Measurements from ENCODE around the gene TEKT3. TPM values are rescaled to one million over a fixed set of nuclear protein-coding genes. Genes with fewer than 3 reads are reported as not detected.

Gene TEKT3
- total and polyA plus RNA-seq, 2 experiments from 2014 or later: 0.12 TPM; not detected in 1

- Histone ChIP-seq H3K27me3 (peaks cover 68% of the 10 kb centered on the region), H3K27ac (no peak overlapping the region), H3K9me3 (ENCODE audit: low read depth) (no peaks in the 10 kb centered on the region), H3K4me1 (ENCODE audit: low read depth) (peaks cover 3% of the 10 kb centered on the region), H3K4me3 (peak overlapping the region; percentile 67), H3K36me3 (no peaks in the 10 kb centered on the region)
- peak; percentile 51 to 92 for DNase-seq (ENCODE audit: low read depth in 1 of 2, low spot score in 1 of 2)
- TF ChIP-seq, protein P1, sequence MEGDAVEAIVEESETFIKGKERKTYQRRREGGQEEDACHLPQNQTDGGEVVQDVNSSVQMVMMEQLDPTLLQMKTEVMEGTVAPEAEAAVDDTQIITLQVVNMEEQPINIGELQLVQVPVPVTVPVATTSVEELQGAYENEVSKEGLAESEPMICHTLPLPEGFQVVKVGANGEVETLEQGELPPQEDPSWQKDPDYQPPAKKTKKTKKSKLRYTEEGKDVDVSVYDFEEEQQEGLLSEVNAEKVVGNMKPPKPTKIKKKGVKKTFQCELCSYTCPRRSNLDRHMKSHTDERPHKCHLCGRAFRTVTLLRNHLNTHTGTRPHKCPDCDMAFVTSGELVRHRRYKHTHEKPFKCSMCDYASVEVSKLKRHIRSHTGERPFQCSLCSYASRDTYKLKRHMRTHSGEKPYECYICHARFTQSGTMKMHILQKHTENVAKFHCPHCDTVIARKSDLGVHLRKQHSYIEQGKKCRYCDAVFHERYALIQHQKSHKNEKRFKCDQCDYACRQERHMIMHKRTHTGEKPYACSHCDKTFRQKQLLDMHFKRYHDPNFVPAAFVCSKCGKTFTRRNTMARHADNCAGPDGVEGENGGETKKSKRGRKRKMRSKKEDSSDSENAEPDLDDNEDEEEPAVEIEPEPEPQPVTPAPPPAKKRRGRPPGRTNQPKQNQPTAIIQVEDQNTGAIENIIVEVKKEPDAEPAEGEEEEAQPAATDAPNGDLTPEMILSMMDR (IDR thresholded peaks at IDR 0.05; ENCODE audit: low read depth, low read length): no peak
Observed at GRCh38 chr17:15263206-15263579, 78.2 kb downstream of the TEKT3 start.

DNA sequence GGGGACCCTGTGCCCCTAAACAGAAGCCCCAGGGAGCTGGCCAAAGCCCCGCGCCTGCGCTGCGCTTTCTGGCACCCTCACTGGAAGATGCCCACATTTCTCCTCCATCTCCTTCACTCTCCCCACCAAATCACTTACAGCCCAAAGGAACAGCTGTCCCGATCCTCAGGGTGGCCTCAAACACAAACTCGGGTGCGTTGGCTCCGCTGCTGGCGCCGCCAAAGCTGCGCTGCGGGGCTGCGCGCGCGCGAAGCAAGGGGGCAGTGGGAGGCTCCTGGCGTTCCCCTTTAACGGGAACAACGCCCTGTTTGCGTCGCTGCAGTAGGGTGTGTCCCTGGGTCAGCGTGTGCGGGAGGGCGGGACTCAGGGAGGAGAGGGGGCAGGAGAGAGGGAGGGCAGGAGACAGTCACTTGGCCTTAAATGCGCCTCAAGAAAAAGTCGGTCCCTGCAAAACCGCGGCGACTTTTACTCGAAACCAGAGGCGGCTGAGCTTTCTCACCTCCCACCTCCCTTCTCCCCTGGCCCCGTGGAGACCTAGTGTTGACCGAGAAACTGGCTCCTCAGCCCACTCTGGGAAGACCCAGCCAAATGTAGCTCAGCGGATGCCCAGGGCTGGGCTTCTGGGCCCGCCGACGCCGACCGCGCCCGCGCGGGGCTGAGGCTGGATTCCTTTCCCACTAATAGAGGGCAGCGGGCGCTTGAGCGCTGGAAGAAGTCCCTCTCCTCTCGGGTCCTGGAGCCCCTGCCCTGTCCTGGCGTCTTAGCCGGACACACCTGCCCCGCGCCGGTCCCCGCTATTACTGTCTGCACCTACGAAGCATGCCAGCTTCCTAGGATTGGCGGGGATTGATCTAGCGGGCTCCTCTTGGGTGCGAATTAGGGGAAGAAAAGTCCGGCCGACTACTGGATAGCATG is 78.8 kb downstream of the TEKT3 start:
- Histone ChIP-seq H3K27me3 (peaks cover 62% of the 10 kb centered on the region), H3K4me1 (ENCODE audit: low read depth) (peaks cover 3% of the 10 kb centered on the region), H3K27ac (no peak overlapping the region), H3K4me3 (peak overlapping the region; percentile 67), H3K9me3 (ENCODE audit: low read depth) (no peaks in the 10 kb centered on the region), H3K36me3 (no peaks in the 10 kb centered on the region)
- TF ChIP-seq, protein P1 (IDR thresholded peaks at IDR 0.05; ENCODE audit: low read depth, low read length): peak; percentile 29
- DNase-seq (ENCODE audit: low read depth in 1 of 2, low spot score in 1 of 2): peak; percentile 57 to 89

DNA sequence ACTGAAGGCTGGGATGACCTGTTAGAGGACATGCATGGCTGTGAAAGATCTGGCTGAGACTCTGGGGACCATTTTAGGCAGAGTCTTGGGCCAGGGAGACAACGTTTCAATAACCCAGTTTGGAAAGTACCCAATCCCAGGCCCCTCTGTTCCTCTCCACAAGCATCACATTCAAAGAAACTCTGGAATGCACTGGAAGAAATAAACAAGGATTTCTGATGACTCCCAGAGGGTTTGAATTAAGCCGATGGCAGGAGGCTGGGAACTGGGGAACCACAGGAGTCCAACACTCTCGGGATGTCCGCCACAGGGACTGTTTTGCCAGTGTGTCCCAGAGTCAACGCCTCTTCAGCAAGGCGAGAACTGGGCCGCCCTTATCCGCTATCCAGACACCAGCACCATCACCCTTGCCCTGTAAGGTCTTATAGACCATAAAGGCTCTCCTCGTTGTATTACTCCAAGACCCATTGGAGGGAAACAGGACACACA is 79.6 kb downstream of the TEKT3 start:
- Histone ChIP-seq H3K9me3 (ENCODE audit: low read depth) (no peaks in the 10 kb centered on the region), H3K27me3 (peaks cover 56% of the 10 kb centered on the region), H3K4me1 (ENCODE audit: low read depth) (peaks cover 7% of the 10 kb centered on the region), H3K27ac (no peak overlapping the region), H3K36me3 (no peaks in the 10 kb centered on the region), H3K4me3 (peak overlapping the region; percentile 67)
- peak in 1 of 2 donors; percentile 27 for DNase-seq (ENCODE audit: low read depth in 1 of 2, low spot score in 1 of 2)
- TF ChIP-seq, protein P1 (IDR thresholded peaks at IDR 0.05; ENCODE audit: low read depth, low read length): no peak

DNA sequence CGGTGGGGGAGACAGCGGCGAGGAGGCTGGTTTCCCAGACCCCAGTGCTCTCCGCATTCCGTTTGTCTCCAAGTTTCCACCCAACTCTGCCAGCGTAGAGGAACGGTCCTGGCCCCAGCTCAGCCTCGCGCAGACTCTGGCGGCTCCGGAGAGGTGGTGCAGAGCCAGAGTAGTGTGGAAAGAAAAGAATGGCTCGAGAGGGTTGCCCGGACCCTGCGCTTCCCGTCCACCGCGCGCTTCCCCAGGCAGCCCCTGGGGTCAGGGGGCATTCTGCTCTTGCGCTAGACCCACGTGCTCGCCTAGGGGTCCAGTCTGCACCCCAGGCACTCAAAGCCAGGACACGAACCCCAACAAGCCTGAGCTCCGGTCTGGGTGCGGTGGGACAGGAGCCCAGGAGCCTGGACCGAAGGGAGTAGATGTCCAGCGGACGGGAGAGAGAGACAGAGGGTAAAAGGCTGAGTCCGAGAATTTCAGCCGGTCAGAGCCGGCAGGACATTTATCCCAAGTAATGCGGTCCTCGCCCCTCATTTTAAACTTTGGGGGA is 80.1 kb downstream of the TEKT3 start:
- Histone ChIP-seq H3K27me3 (peaks cover 51% of the 10 kb centered on the region), H3K36me3 (no peaks in the 10 kb centered on the region), H3K4me3 (peak overlapping the region; percentile 67), H3K27ac (no peak overlapping the region), H3K9me3 (ENCODE audit: low read depth) (no peaks in the 10 kb centered on the region), H3K4me1 (ENCODE audit: low read depth) (peaks cover 12% of the 10 kb centered on the region)
- TF ChIP-seq, protein P1 (IDR thresholded peaks at IDR 0.05; ENCODE audit: low read depth, low read length): no peak
- DNase-seq (ENCODE audit: low read depth in 1 of 2, low spot score in 1 of 2): peak; percentile 73 to 80

GRCh38 chr17:15260376-15261257 is 80.8 kb downstream of the TEKT3 start:
- Histone ChIP-seq H3K36me3 (no peaks in the 10 kb centered on the region), H3K27me3 (peaks cover 43% of the 10 kb centered on the region), H3K9me3 (ENCODE audit: low read depth) (no peaks in the 10 kb centered on the region), H3K27ac (peak overlapping the region; percentile 41), H3K4me1 (ENCODE audit: low read depth) (peaks cover 12% of the 10 kb centered on the region), H3K4me3 (peak overlapping the region; percentile 67)
- peak; percentile 89 to 94 for DNase-seq (ENCODE audit: low read depth in 1 of 2, low spot score in 1 of 2)
- TF ChIP-seq, protein P1 (IDR thresholded peaks at IDR 0.05; ENCODE audit: low read depth, low read length): peak; percentile 59
